Heart left ventricle (tissue), 16 donors: ENCODE measurements around the gene GPR160. TPM values are rescaled to one million over a fixed set of nuclear protein-coding genes. Genes with fewer than 3 reads are reported as not detected.

Source experiments
- ATAC-seq, 4 donors: fragments of 200-7000 bp; cut with Tn5 transposase; one replicate each; pipeline ENCODE4 v1.9.1; 2020 to 2022; ENCODE audit warnings: moderate library complexity in 4 of 4, mild to moderate bottlenecking in 3 of 4, moderate number of reproducible peaks in 1 of 4
- DNase-seq, 5 donors: peaks; one replicate each; pipeline ENCODE4 v3.0.0-alpha.2; 2020
- H3K27ac ChIP-seq, 12 donors: fragments of 200-600 bp; sonication (generic) in 4 of 12; one replicate each; pipeline versions ENCODE4 v1.5.0 to v1.8.0; 2016 to 2022; ENCODE audit warnings: mild to moderate bottlenecking in 2 of 12
- H3K27me3 ChIP-seq, 9 donors: fragments of 200-600 bp; sonication (generic) in 2 of 9; one replicate each; pipeline versions ENCODE4 v1.5.1 to v1.8.0; 2016 to 2022; ENCODE audit warnings: mild to moderate bottlenecking in 3 of 9
- H3K36me3 ChIP-seq, 9 donors: fragments of 200-600 bp; sonication (generic) in 2 of 9; one replicate each; pipeline versions ENCODE4 v1.5.0 to v1.8.0; 2018 to 2022; ENCODE audit warnings: mild to moderate bottlenecking in 2 of 9
- H3K4me1 ChIP-seq, 12 donors: fragments of 200-600 bp; sonication (generic) in 4 of 12; one replicate each; pipeline versions ENCODE4 v1.5.0 to v1.8.0; 2016 to 2022; ENCODE audit warnings: mild to moderate bottlenecking in 3 of 12
- H3K4me3 ChIP-seq, 12 donors: fragments of 200-600 bp; sonication (generic) in 4 of 12; one replicate each; pipeline versions ENCODE4 v1.5.0 to v1.8.0; 2017 to 2022; ENCODE audit warnings: mild to moderate bottlenecking in 9 of 12, moderate library complexity in 4 of 12
- H3K9me3 ChIP-seq, 12 donors: fragments of 200-600 bp; sonication (generic) in 4 of 12; one replicate each; pipeline versions ENCODE4 v1.5.0 to v1.8.0; 2016 to 2022; ENCODE audit warnings: mild to moderate bottlenecking in 1 of 12
- CTCF ChIP-seq, 12 donors: fragments of 200-600 bp; sonication (generic) in 4 of 12; IDR thresholded peaks; one replicate each; pipeline versions ENCODE4 v1.5.0 to v1.8.0; 2018 to 2022; ENCODE audit warnings: antibody characterized with exemption in 12 of 12, mild to moderate bottlenecking in 5 of 12
- POLR2A ChIP-seq, 2 donors: fragments of 450-650 bp; IDR thresholded peaks; one replicate each; pipeline ENCODE4 v1.6.1; 2017; ENCODE audit warnings: antibody characterized with exemption in 2 of 2, mild to moderate bottlenecking in 2 of 2, moderate library complexity in 2 of 2
- WGBS, 4 donors: extraction: QIAGEN DNeasy Blood & Tissue Kit in 2 of 4; methylation state at CpG; one replicate each; pipeline versions ENCODE4 v1.1.5 to v1.1.7; 2013 to 2018; 5-methylcytosine and 5-hydroxymethylcytosine counted together
- intact Hi-C, 10 donors: fragments of 100-400 bp; cut with DNase I; formaldehyde crosslinking; loops; one replicate each; pipeline versions ENCODE4 v1.11.1 to v1.14.2; 2022
- polyA plus RNA-seq, 2 donors: library from polyadenylated mRNA; stranded (reverse); fragments of 200-250 nt; gene quantifications; one replicate each; pipeline ENCODE4 v1.2.3, GENCODE V29; 2013
- total RNA-seq, 9 donors: library from RNA; depleted of rRNA in 2 of 9; stranded (reverse); fragments of >200 nt in 2 of 9; fragmentation: NEBNext Ultra II Directional in 3 of 9; extraction: Animal tissue kit (Norgen Biotek cat#: 25700) in 3 of 9; gene quantifications; one replicate each; pipeline versions ENCODE4 v1.1.0 to v1.2.4, GENCODE V29; 2016 to 2023
- donor health status: ischemic (EF 13 %, LVEDD 7.1; RV severe dilation, severe dysfunction).
- donor health status: healthy with polysubstance abuse.
- donor health status: DM: no; HTN: yes; CAD: no.
- donor health status: DM: no; HTN: no; CAD: no.
- donor health status: ischemic (EF 25% LVEDD 6.9; RV normal size, moderate dysfunction).
- donor health status: ischemic (EF 25% LVEDD 5.7; RV mildly dilated, moderate dysfunction).
- donor health status: healthy.
- donor health status: DM: yes; HTN: yes; CAD: no.
- donor health status: ischemic (EF 35%, LVEDD 5.7; RV mildly dilated, moderate dysfunction).
- donor health status: nonischemic (EF 11% LVEDD 7.7; RV severe dilation, severe dysfunction).
- donor health status: DM: yes; HTN: yes; CAD: no.
- donor health status: PGD.
- donor health status: ischemic (EF 29% LVEDD 5.4; RV normal size, mild dysfunction).
- donor health status: nonischemic (EF 23%, LVEDD 6.1; RV moderate dilation, normal function).

GPR160 gene
- total and polyA plus RNA-seq, 11 donors, result 0.28 to 2.6 (median 0.99) TPM

- H3K27me3 ChIP-seq, result no peaks in the 10 kb centered on the region
- H3K9me3 ChIP-seq, result no peaks in the 10 kb centered on the region
- no peak overlapping the region for H3K4me3 ChIP-seq
- peaks cover 0 to 58% (median 43%) of the 10 kb centered on the region in 9 donors for H3K36me3 ChIP-seq
- intact Hi-C loops, result loop anchor here in 1 of 10 donors (10.0 kb wide), 1 partner anchor 219 kb away; the partner anchor contains the start of gene LRRC31
- peaks cover 0 to 8% (median 0%) of the 10 kb centered on the region in 12 donors for H3K4me1 ChIP-seq
- no peak for ATAC-seq
- TF ChIP-seq CTCF (IDR thresholded peaks at IDR 0.05) (no peak), POLR2A (IDR thresholded peaks at IDR 0.05) (no peak)
- DNase-seq, result no peak
- WGBS, 4 donors, result 88 to 100% (median 93%) methylated on average over 1 of the region's 1 CpG
- no peak overlapping the region for H3K27ac ChIP-seq
These were observed 45.5 kb downstream of the GPR160 start for GRCh38 chr3:170083343-170083742.

GRCh38 chr3:170085396-170085795, 47.6 kb downstream of the GPR160 start:
- Histone ChIP-seq H3K27ac (no peak overlapping the region), H3K4me3 (no peak overlapping the region), H3K36me3 (peaks cover 0 to 72% (median 48%) of the 10 kb centered on the region in 9 donors), H3K9me3 (no peaks in the 10 kb centered on the region), H3K27me3 (no peaks in the 10 kb centered on the region), H3K4me1 (peaks cover 0 to 8% (median 0%) of the 10 kb centered on the region in 12 donors)
- 85 to 92% (median 90%) methylated on average over 6 of the region's 6 CpGs for WGBS, 4 donors
- intact Hi-C loops, result loop anchor here in 2 of 10 donors (5.0 to 10.0 kb wide), 2 partner anchors 221 to 293 kb away; partner anchors contain the start of gene LRRC31 (in 1 of the 2)
- TF ChIP-seq CTCF (IDR thresholded peaks at IDR 0.05) (no peak), POLR2A (IDR thresholded peaks at IDR 0.05) (no peak)
- DNase-seq, result no peak
- ATAC-seq, result no peak

- intact Hi-C loops, result loop anchor here in 2 of 10 donors (5.0 to 10.0 kb wide), 2 partner anchors 225 to 298 kb away; partner anchors contain the start of gene LRRC31 (in 1 of the 2)
- H3K36me3 ChIP-seq, result peaks cover 0 to 95% (median 76%) of the 10 kb centered on the region in 9 donors
- no peak for DNase-seq
- no peak for ATAC-seq
- no peaks in the 10 kb centered on the region for H3K4me1 ChIP-seq
- no peaks in the 10 kb centered on the region for H3K9me3 ChIP-seq
- H3K27ac ChIP-seq, result no peak overlapping the region
- H3K4me3 ChIP-seq, result no peak overlapping the region
- H3K27me3 ChIP-seq, result no peaks in the 10 kb centered on the region
- WGBS, 4 donors, result 90 to 100% (median 97%) methylated on average over 3 of the region's 3 CpGs
- TF ChIP-seq CTCF (IDR thresholded peaks at IDR 0.05) (no peak), POLR2A (IDR thresholded peaks at IDR 0.05) (no peak)
These were observed 52.2 kb downstream of the GPR160 start for GRCh38 chr3:170089862-170090600.

- H3K27ac ChIP-seq, result no peak overlapping the region
- H3K9me3 ChIP-seq, result no peaks in the 10 kb centered on the region
- TF ChIP-seq CTCF (IDR thresholded peaks at IDR 0.05) (no peak), POLR2A (IDR thresholded peaks at IDR 0.05) (no peak)
- H3K4me1 ChIP-seq, result no peaks in the 10 kb centered on the region
- DNase-seq (no peak), ATAC-seq (no peak)
- H3K4me3 ChIP-seq, result no peak overlapping the region
- H3K27me3 ChIP-seq, result no peaks in the 10 kb centered on the region
- intact Hi-C loops, result no loop called here
- H3K36me3 ChIP-seq, result peaks cover 0 to 95% (median 76%) of the 10 kb centered on the region in 9 donors
These were observed 52.8 kb downstream of the GPR160 start for GRCh38 chr3:170090601-170090981.
